HG02970 (cell line): ENCODE results near the gene ANKRD53.

Experiments used
- ATAC-seq: cut with Tn5 transposase; IDR thresholded peaks from one replicate; pipeline ENCODE4 v1.9.1; 2021; ENCODE audit warnings: mild to moderate bottlenecking, moderate library complexity, moderate number of reproducible peaks; ENCODE audit not compliant: unreplicated experiment, low FRiP score

The ANKRD53 gene

GRCh38 chr2:70943205-70943871, 35.1 kb upstream of the ANKRD53 start:
- no peak for ATAC-seq

DNA sequence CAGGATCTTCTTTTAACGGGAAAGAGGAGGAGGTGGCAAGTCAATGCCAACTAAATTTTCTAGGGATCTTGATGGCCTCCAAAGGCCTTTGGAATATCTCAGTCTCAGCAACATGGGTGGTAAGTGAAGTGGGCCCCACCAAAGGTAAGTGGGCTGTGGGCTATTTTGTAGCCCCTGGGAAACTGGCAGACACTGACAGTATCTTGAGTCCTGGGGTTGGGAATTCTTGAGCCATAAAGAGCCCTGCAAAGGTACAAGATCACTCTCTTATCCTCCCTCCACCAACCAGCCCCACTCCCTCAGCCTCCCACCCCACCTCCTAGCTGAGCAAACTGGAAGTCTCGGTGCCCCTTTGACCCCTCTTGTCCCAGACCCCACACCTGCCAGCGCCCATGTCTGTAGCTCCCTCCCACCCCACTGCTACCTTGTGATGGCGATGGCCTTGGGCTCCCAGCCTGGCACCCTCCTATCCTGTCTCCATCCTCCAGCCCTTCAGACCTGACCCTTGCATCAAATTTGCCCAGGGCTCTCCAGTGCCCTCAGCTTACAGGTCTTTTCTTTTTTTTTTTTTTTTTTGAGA, 34.2 kb upstream of the ANKRD53 start:
- ATAC-seq = no peak

DNA sequence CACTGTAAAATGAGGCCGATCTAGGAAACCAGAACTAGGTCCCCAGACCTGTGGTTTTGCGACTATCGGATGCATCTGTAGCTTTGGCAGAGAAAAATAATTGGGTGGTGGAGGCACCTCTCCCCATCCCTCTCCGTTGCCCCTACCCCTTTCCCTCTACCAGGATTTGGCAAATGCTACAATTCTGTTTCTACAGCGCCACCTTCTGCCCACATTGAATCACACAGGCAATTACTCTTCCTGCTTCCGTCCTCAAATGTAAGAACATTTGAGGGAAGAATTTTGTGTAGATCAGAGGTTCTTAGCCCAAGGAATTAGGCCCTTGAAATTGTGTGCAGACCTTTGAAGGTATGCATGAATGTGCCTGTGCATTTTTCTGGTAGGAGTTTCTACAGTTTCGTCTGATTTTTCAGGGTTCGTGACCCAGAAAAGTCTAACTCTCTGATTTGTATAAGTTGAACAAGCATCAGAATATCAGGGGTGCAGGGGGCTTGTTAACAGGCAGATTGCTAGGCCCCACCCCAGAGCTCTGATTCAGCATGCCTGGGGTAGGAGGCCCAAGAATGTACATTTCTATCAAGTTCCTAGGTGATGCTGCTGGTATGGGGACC, 31.5 kb upstream of the ANKRD53 start:
- no peak for ATAC-seq

DNA sequence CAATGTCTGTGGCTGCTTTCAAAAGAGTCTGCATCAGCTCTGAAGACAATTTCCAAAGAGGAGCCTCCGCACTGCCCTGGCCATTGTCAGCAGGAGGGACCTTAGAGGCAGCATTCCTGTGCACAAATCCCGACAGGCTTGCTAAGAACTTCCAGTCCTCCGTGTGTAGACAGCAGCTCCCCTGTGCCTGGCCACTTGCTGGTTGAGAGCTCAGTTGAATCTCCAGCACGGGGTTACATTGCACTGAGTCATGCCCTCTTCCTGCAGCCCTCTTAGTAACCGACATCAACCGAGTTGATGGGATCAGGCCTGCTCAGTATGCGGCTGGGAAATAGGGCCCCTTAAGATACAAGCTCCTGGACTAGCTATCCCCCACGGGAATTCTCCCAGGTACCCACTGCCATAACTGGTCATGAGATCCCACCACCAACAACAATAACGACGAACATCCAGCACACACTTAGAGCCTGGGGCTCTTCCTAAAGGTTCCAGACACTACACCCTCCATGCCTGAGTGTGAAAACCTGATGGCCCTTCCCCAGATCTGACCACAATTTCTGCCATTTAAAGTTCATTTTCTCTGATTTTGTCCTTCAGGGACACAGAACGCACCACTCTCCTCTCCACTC, 30.8 kb upstream of the ANKRD53 start:
- ATAC-seq = no peak

- peak; percentile 73 for ATAC-seq
These were observed 30.0 kb upstream of the ANKRD53 start for GRCh38 chr2:70948337-70949003.

- no peak for ATAC-seq
These were observed 29.3 kb upstream of the ANKRD53 start for GRCh38 chr2:70949086-70949485.

GRCh38 chr2:70954886-70955285, 23.5 kb upstream of the ANKRD53 start:
- ATAC-seq = no peak

- ATAC-seq = no peak
These were observed 22.3 kb upstream of the ANKRD53 start for GRCh38 chr2:70956141-70956540.

GRCh38 chr2:70957798-70958197, 20.6 kb upstream of the ANKRD53 start:
- no peak for ATAC-seq

GRCh38 chr2:70958759-70959158, 19.7 kb upstream of the ANKRD53 start:
- no peak for ATAC-seq

DNA sequence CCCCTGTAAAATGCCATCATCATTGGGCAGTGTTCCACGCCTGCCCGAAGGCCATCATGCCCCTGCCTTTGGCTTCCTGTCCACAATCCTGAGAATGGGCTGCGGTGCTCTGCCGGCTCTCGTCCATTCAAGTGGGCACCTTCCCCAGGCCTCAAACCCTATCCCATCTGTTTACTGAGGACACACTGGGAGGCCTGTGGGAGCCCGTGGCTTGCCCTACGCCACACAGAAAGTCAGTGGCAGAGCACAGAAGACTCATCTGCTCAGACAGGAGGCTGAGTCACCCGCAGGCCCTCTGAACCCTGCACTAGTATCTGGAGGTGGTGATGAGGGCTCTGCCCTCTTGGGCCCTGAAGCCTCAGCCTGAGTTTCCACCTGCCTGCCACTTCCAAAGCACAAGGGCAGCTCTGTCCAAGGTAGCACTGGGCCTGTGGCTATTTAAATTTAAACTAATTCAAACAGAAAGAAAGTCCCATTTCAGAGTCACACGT, 19.1 kb upstream of the ANKRD53 start:
- no peak for ATAC-seq

DNA sequence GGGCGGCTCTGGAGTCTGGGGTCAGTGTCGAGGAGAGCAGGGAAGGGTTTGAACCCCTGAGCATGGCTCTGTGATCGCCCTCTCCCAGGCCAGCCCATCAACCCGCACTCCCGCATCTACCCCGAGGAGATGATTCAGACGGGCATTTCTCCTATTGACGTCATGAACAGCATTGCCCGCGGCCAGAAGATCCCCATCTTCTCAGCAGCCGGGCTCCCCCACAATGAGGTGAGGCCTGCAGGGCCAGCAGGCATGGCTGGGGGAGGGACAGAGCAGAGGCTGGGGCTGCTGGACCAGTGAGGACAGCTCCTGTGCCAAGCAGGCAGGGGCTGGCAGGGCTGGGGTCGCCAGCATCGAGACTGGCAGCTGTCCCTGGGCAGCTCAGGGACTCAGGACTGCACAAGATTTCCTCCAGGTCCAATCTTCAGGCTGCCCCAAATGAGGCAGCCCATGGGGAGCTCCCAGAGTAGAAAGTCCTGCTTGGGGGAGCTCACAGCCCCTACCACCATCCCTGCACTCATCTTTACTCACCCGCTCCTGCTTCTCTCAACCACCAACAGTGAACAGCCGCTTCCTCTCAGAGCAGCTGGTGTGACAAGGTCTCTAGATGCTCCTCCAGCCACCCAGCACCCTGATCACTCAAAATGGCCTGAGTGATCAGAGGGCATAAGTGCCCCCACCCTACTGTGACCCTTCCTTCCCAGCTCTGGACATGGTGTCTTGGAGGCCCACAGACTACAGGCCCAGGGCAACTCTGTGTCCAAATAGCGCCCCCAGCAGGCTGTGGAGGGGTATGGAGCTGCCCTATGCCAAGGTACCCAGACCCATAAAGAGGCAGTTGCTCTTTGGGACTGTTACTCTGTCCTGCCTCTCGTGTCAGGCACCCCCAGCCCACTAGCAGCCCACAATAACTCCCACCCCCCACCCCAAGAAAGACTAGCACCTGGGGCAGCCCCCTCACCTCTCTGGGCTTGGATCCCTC, 18.3 kb upstream of the ANKRD53 start:
- ATAC-seq = no peak

DNA sequence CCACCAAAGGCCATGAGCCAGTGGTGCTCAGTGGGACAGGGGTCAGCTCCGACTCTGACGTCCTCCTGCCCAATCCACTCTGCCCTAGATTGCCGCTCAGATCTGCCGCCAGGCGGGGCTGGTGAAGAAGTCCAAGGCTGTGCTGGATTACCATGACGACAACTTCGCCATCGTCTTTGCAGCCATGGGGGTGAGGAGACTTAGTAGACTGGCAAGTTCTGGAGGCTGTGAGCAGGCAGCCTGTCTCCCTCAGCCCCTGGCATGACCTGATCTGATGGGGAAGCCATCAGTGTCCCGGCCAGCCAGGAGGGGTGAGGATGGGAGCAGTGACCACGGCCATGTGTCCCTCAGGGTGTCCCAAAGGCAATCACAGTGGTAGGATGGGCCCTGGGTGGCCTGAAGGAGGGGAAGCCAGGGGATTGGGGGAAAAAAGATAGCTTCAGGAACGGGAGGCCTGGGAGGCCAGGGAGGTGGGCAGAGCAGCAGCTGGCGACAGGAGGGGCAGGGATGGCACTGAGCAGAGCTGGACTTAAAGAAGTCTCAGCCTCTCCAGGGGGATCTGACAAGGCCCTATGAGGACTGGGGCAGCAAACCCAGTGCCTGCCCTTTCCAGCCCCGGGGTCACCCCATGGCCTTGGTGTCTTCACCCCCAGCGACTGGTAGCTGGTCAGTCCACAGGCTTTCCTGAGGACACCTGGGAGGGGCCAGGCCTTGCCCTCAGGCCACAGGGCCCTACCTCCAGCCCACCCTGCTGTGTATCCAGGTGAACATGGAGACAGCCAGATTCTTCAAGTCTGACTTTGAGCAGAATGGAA, 17.4 kb upstream of the ANKRD53 start:
- ATAC-seq = no peak

GRCh38 chr2:70961648-70961994, 16.8 kb upstream of the ANKRD53 start:
- no peak for ATAC-seq

- ATAC-seq = no peak
These were observed 16.1 kb upstream of the ANKRD53 start for GRCh38 chr2:70962211-70962884.

- ATAC-seq = no peak
These were observed 15.2 kb upstream of the ANKRD53 start for GRCh38 chr2:70962885-70963878.

DNA sequence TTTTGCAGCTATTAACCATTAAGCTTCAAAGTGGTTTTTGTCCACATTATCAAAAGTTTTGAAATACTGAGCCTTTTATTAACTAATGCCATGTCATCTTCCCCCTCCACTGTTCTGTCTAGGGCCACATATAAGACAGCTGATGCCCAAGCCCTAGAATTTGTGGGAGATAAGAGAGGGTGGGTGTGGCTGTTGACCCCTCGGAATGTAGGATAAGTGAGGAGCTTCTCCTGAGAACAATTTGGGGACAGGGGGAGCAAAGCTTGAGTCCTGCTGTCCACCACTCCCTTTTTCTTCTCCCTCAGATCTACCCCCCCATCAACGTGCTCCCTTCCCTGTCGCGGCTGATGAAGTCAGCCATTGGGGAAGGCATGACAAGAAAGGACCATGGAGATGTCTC, 14.3 kb upstream of the ANKRD53 start:
- ATAC-seq = no peak
